GM19397 (cell line): ENCODE measurements around the gene IFT122.
A peak's percentile ranks its signal among the peaks of the same experiment; 100 is the strongest.
"Not testable (repeated sequence)": the region's sequence is repeated elsewhere in the genome, so short reads cannot be mapped to it uniquely, and the experiment has no call there.

ENCODE experiments used
- ATAC-seq: cut with Tn5 transposase; IDR thresholded peaks from one replicate; pipeline ENCODE4 v1.9.1; 2021; ENCODE audit warnings: mild to moderate bottlenecking, moderate library complexity; ENCODE audit not compliant: unreplicated experiment

Gene IFT122, protein sequence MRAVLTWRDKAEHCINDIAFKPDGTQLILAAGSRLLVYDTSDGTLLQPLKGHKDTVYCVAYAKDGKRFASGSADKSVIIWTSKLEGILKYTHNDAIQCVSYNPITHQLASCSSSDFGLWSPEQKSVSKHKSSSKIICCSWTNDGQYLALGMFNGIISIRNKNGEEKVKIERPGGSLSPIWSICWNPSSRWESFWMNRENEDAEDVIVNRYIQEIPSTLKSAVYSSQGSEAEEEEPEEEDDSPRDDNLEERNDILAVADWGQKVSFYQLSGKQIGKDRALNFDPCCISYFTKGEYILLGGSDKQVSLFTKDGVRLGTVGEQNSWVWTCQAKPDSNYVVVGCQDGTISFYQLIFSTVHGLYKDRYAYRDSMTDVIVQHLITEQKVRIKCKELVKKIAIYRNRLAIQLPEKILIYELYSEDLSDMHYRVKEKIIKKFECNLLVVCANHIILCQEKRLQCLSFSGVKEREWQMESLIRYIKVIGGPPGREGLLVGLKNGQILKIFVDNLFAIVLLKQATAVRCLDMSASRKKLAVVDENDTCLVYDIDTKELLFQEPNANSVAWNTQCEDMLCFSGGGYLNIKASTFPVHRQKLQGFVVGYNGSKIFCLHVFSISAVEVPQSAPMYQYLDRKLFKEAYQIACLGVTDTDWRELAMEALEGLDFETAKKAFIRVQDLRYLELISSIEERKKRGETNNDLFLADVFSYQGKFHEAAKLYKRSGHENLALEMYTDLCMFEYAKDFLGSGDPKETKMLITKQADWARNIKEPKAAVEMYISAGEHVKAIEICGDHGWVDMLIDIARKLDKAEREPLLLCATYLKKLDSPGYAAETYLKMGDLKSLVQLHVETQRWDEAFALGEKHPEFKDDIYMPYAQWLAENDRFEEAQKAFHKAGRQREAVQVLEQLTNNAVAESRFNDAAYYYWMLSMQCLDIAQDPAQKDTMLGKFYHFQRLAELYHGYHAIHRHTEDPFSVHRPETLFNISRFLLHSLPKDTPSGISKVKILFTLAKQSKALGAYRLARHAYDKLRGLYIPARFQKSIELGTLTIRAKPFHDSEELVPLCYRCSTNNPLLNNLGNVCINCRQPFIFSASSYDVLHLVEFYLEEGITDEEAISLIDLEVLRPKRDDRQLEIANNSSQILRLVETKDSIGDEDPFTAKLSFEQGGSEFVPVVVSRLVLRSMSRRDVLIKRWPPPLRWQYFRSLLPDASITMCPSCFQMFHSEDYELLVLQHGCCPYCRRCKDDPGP

GRCh38 chr3:129439817-129440617 lies at the start of gene IFT122, which contains the start of gene MBD4:
Gene IFT122, plus strand, starts transcription at chr3:129440224. Its CDS starts 107 bp downstream, at chr3:129440331.
Gene MBD4, minus strand, starts transcription at chr3:129439948. Its CDS starts 115 bp downstream, at chr3:129439833.
- peak; percentile 87 for ATAC-seq

DNA sequence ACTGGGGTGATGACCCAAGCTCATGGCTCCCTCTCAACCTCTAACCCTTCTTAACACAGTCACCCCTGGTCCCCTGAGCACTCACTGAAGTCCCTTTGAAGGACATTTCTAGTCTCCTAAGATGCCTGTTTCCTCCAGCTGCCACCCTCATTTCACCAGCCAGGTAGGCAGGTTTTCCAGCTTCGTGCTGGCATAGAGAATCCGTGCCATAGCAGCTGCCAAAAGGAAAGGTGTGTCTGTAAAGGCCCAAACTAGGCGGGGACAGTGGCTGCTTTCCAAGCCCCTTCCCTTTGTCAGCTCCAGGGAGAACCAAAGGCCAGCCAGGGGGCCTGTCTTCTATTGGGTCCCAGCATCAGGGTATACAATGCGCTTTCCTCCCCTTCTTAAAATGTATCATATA lies 48.4 kb upstream of the IFT122 start:
- not testable (repeated sequence) for ATAC-seq

DNA sequence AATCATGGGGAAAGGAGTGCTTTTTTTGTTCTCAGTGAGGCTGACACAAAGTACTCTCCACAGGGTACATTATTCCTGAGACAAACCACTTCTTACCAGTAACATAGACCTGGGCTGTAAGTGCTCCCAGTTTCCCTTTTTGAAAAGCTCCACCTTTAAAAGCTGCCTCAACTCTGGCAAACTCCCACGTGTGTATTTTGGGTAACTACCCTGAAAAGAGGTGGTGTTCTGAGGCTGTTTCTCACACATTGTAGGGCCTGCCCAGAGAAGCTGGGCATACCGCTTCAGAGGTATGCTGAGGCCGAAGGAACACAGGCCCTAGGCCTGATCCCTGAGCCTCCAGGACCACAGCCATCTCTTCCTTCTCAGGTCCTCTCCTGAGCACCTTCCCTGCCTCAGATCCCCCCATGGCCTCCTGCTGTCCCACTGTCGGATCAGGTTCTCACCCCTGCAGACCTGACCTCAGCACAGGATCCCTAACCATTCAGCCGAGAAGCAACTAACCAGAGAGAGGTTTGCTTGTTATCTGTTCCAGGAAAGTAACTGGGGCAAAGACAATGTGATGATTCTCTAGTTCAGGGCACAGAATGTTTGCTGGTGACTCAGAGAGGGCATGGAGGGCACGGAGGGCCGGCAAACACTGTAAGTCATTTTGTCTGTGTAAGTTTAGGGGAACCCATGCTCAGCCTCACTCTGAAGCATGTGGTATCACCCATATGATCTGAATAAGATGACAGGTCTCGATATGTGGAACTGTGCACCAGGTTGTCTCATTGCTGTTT lies 47.7 kb upstream of the IFT122 start:
- ATAC-seq, result not testable (repeated sequence)

- ATAC-seq, result no peak
These were observed 46.8 kb upstream of the IFT122 start for GRCh38 chr3:129393271-129393670.

DNA sequence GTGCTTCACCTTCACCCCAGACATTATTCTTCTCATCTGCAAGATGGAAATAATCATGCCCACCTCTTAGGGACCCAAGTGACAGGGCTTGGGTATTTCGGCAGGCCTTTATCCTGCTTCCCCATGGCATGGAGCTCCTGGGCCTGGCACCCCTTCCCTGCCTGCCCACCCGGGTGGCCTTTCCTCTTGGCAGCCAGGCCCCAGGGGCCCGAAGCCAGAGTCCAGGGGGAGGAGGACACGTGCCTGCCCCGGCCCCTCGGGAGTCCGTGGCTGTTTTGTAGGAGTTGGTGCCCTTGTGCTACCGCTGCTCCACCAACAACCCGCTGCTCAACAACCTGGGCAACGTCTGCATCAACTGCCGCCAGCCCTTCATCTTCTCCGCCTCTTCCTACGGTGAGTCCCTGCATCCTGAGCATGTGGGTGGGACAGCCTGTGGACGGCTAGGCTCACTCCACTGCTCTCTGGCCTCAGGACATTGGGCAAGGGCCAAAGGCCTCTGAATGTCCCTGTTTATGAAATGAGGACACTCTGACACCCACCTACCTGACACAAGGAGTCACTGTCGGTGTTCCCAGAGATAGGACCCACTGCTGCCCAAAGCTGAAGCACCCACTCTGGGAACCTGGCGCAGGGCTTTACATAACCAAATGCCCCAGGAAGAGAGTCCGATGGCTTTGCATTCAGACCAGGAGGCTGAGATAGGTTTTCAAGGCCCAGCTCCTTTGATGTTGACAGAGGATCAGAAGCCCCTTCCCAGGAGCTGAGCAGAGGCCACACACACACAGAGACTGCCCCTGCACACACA lies 46.1 kb upstream of the IFT122 start:
- ATAC-seq, result not testable (repeated sequence)

- peak; percentile 13 for ATAC-seq
These were observed 41.2 kb upstream of the IFT122 start for GRCh38 chr3:129398803-129399144.

DNA sequence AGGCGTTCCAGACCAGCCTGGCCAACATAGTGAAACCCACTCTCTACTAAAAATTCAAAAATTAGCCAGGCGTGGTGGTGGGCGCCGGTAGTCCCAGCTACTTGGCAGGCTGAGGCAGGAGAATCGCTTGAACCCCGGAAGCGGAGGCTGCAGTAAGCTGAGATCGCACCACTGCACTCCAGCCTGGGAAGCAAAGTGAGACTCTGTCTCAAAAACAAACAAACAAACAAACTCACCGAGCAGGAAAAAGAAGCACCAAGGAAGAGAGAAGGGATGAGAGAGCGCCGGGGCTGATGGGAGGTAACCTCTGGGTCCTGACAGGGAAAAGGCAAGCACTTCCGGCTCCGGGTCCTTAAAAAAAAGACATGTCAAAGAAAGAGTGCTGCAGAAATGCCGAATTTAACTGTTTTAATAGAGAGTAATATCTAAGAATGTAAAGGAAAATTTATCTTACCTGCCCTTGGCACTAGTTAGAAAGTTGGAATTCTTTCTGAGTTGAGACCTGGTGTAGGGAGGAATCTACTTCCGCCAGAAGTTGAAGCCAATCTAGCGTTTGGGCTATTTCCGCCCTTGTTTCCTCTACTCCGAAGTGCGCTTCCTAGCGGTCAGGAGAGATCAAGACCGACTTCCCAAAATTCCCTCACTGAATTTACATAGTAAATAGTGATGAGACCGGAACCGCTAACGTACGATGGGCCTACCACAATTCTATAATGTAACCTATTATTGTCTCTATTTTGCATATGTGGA lies 40.7 kb upstream of the IFT122 start:
- peak; percentile 59 for ATAC-seq

DNA sequence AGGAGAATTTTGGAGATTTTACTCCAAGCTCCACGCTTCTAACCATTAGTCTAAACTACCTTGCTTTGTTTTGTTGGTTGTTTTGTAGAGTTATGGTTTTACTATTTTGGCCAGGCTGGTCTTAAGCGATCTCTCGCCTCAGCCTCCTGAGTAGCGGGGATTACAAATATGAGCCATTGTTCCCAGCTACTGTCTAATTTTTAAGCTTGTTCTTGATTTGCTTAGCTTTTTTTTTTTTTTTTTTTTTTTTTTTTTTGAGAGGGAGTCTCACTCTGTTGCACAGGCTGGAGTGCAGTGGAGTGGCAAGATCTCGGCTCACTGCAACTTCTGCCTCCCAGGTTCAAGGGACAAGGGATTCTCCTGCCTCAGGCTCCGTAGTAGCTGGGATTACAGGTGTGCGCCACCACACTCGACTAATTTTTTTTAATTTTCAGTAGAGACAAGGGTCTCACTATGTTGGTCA lies 40.1 kb upstream of the IFT122 start:
- no peak for ATAC-seq

DNA sequence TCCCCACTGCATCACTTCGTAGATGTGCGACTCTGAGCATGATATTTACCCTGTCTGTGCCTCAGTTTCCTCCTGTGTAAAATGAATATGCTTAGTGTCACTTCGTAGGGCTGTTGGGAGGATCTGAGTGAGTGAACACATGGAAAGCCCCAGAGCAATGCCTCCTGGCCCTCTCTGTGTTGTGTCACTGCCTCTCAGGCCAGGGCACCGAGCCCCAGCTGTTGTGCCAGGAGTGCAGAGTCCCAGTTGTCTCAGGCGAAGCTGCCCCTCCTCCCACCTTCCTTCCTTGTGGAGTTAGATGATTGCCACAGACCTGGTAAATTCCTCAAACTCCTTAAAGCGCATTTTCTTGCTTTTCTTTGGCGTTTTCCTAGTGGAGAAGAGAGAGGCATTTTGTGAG lies 37.8 kb upstream of the IFT122 start:
- ATAC-seq, result no peak

DNA sequence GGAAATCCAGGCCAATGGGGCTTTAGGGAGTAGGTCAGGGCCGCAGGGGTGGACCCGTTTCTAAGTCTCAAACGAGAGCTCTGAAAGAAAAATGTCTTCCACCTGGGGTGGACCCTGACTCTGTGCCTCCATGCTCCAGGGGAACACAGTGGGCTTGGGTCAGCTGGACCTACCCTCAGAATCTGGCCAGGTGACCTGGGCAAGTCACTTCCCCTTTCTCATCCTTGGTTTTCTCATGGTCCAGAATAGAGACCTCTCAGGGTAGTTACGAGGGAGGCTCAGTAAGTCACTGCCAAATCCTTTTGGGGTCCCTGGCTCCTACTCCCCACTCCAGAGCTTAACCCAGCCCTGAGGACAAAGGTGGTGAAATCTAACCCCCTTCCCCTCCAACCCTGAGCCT lies 37.4 kb upstream of the IFT122 start:
- ATAC-seq, result no peak

- no peak for ATAC-seq
These were observed 36.6 kb upstream of the IFT122 start for GRCh38 chr3:129403450-129403849.

GRCh38 chr3:129404130-129404529 lies 35.9 kb upstream of the IFT122 start:
- ATAC-seq, result no peak

- ATAC-seq, result peak; percentile 47
These were observed 35.4 kb upstream of the IFT122 start for GRCh38 chr3:129404610-129405009.

- no peak for ATAC-seq
These were observed 30.5 kb upstream of the IFT122 start for GRCh38 chr3:129409541-129409940.

GRCh38 chr3:129410971-129411370 lies 29.1 kb upstream of the IFT122 start:
- ATAC-seq, result no peak

GRCh38 chr3:129412542-129413198 lies 27.4 kb upstream of the IFT122 start:
- no peak for ATAC-seq

GRCh38 chr3:129413238-129413637 lies 26.8 kb upstream of the IFT122 start:
- ATAC-seq, result not testable (repeated sequence)
